Endodermal cell (in vitro differentiated cells): ENCODE measurements around the gene ITPKC. TPM values are rescaled to one million over a fixed set of nuclear protein-coding genes. Genes with fewer than 3 reads are reported as not detected.

Experiments used
- DNase-seq: peaks from one replicate; pipeline ENCODE4 v3.0.0-alpha.2; 2017
- H3K27ac ChIP-seq: 2 replicates; pipeline ENCODE4 v1.5.1; 2013; ENCODE audit warnings: mild to moderate bottlenecking, low read depth, low read length, moderate library complexity
- H3K27me3 ChIP-seq: 2 replicates; pipeline ENCODE4 v1.6.1; 2013; ENCODE audit warnings: mild to moderate bottlenecking, low read length, moderate library complexity; ENCODE audit not compliant: insufficient read depth, control insufficient read depth, poor library complexity, severe bottlenecking
- H3K36me3 ChIP-seq: 2 replicates; pipeline ENCODE4 v1.7.0; 2013; ENCODE audit warnings: mild to moderate bottlenecking, low read length, moderate library complexity; ENCODE audit not compliant: control insufficient read depth, insufficient read depth
- H3K4me1 ChIP-seq: one replicate; pipeline ENCODE4 v1.7.0; 2013; ENCODE audit warnings: low read length; ENCODE audit not compliant: control insufficient read depth, insufficient read depth
- H3K4me3 ChIP-seq: 2 replicates; pipeline ENCODE4 v1.5.1; 2013; ENCODE audit warnings: mild to moderate bottlenecking, low read length, moderate library complexity
- H3K9ac ChIP-seq: 2 replicates; pipeline ENCODE4 v1.6.1; 2013; ENCODE audit warnings: mild to moderate bottlenecking, low read length, moderate library complexity; ENCODE audit not compliant: poor library complexity, severe bottlenecking; ENCODE audit errors: extremely low read depth
- H3K9me3 ChIP-seq: 2 replicates; pipeline ENCODE4 v1.6.1; 2013; ENCODE audit warnings: mild to moderate bottlenecking, low read length, moderate library complexity; ENCODE audit not compliant: control insufficient read depth
- H3K27ac Mint-ChIP-seq: 2 replicates; pipeline ENCODE4 v1.8.0; 2020; ENCODE audit warnings: mixed read lengths
- H3K27me3 Mint-ChIP-seq: 2 replicates; pipeline ENCODE4 v1.8.0; 2021; ENCODE audit warnings: mild to moderate bottlenecking, mixed read lengths; ENCODE audit not compliant: insufficient read depth
- H3K36me3 Mint-ChIP-seq: 2 replicates; pipeline ENCODE4 v1.8.0; 2020; ENCODE audit warnings: low read depth, mixed read lengths
- H3K4me1 Mint-ChIP-seq: 2 replicates; pipeline ENCODE4 v1.8.0; 2020; ENCODE audit warnings: mixed read lengths
- H3K4me3 Mint-ChIP-seq: 2 replicates; pipeline ENCODE4 v1.8.0; 2020; ENCODE audit warnings: mild to moderate bottlenecking, moderate library complexity, mixed read lengths
- H3K9me3 Mint-ChIP-seq: 2 replicates; pipeline ENCODE4 v1.8.0; 2020; ENCODE audit warnings: mild to moderate bottlenecking, mixed read lengths
- WGBS, 2 experiments: methylation state at CpG; one replicate each; pipeline versions ENCODE4 v1.1.5 to v1.1.7; 2013; ENCODE audit warnings: missing lambda C conversion rate in 2 of 2, mixed read lengths in 1 of 2; ENCODE audit not compliant: insufficient coverage in 1 of 2, insufficient read length in 1 of 2; 5-methylcytosine and 5-hydroxymethylcytosine counted together
- total RNA-seq, 2 donors: library from RNA; stranded (reverse); fragmentation: NEBNext Ultra II Directional in 1 of 2; extraction: Animal tissue kit (Norgen Biotek cat#: 25700) in 1 of 2; gene quantifications; 2 replicates in 1 of 2; 3 replicates in 1 of 2; pipeline ENCODE4 v1.2.1, GENCODE V29; 2021
- TF ChIP-seq, protein P1 (sequence below): fragments of 200-600 bp; sonication (generic); conservative IDR thresholded peaks from 2 replicates; pipeline ENCODE4 v1.5.0; 2021; ENCODE audit warnings: antibody characterized with exemption, mild to moderate bottlenecking

ITPKC gene
- total RNA-seq, 2 donors from 2014 or later: 9.9 to 11.1 TPM

- peaks cover 75% of the 10 kb centered on the region for H3K36me3 Mint-ChIP-seq
- H3K27me3 Mint-ChIP-seq: no peaks in the 10 kb centered on the region
- no peaks in the 10 kb centered on the region for H3K27me3 ChIP-seq
- H3K27ac Mint-ChIP-seq: no peak overlapping the region
- no peak overlapping the region for H3K27ac ChIP-seq
- no peaks in the 10 kb centered on the region for H3K9me3 ChIP-seq
- no peak overlapping the region for H3K9ac ChIP-seq
- TF ChIP-seq, protein P1, sequence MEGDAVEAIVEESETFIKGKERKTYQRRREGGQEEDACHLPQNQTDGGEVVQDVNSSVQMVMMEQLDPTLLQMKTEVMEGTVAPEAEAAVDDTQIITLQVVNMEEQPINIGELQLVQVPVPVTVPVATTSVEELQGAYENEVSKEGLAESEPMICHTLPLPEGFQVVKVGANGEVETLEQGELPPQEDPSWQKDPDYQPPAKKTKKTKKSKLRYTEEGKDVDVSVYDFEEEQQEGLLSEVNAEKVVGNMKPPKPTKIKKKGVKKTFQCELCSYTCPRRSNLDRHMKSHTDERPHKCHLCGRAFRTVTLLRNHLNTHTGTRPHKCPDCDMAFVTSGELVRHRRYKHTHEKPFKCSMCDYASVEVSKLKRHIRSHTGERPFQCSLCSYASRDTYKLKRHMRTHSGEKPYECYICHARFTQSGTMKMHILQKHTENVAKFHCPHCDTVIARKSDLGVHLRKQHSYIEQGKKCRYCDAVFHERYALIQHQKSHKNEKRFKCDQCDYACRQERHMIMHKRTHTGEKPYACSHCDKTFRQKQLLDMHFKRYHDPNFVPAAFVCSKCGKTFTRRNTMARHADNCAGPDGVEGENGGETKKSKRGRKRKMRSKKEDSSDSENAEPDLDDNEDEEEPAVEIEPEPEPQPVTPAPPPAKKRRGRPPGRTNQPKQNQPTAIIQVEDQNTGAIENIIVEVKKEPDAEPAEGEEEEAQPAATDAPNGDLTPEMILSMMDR: no peak
- 94 to 100% methylated on average over 1 to 3 of the region's 3 CpGs for WGBS, 2 experiments
- no peak overlapping the region for H3K4me3 ChIP-seq
- H3K36me3 ChIP-seq: peaks cover 87% of the 10 kb centered on the region
- H3K4me3 Mint-ChIP-seq: no peak overlapping the region
- no peaks in the 10 kb centered on the region for H3K4me1 ChIP-seq
- no peak for DNase-seq
- no peaks in the 10 kb centered on the region for H3K9me3 Mint-ChIP-seq
- peaks cover 8% of the 10 kb centered on the region for H3K4me1 Mint-ChIP-seq
Observed at GRCh38 chr19:40758491-40758890, 41.6 kb downstream of the ITPKC start.

GRCh38 chr19:40759352-40759751, 42.4 kb downstream of the ITPKC start:
- Mint-ChIP-seq H3K4me3 (no peak overlapping the region), H3K9me3 (no peaks in the 10 kb centered on the region), H3K27ac (peak overlapping the region; percentile 48), H3K27me3 (no peaks in the 10 kb centered on the region), H3K4me1 (peaks cover 5% of the 10 kb centered on the region), H3K36me3 (peaks cover 80% of the 10 kb centered on the region)
- no peaks in the 10 kb centered on the region for H3K9me3 ChIP-seq
- H3K4me1 ChIP-seq: no peaks in the 10 kb centered on the region
- H3K27me3 ChIP-seq: no peaks in the 10 kb centered on the region
- no peak overlapping the region for H3K4me3 ChIP-seq
- no peak overlapping the region for H3K9ac ChIP-seq
- WGBS, 2 experiments: 96 to 98% methylated on average over 7 to 13 of the region's 13 CpGs
- peaks cover 94% of the 10 kb centered on the region for H3K36me3 ChIP-seq
- DNase-seq: no peak
- TF ChIP-seq, protein P1: no peak
- H3K27ac ChIP-seq: no peak overlapping the region

DNA sequence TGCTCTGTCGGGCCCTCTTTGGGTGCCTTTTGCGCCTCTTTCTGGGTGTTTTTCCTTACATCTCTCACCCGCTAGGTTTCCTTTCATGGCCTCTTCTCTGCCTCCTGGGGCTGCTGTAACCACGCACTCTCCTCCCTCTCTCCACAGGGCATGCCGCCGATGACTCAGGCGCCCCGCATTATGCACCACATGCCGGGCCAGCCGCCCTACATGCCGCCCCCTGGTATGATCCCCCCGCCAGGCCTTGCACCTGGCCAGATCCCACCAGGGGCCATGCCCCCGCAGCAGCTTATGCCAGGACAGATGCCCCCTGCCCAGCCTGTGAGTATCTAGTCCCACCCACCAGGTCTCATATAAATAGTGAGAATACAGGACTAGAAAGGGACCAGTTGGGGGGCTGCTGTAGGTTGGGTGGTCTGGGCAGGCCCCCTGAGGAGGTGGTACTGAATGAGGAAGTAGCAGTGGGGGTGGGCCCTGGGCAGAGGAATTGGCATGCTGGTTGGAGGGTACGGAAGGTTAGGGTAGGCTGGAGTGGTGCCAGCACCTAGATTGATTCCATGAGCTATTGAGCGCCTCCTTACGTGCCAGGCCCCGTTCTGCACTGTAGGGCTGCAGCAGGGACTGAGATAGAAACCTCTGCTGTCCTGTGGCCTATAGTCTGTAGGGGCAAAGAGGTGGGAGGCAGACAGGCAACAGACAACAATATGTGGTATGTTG, 46.0 kb downstream of the ITPKC start:
- TF ChIP-seq, protein P1: no peak
- Mint-ChIP-seq H3K36me3 (peaks cover 80% of the 10 kb centered on the region), H3K4me1 (no peaks in the 10 kb centered on the region), H3K27me3 (no peaks in the 10 kb centered on the region), H3K4me3 (no peak overlapping the region), H3K9me3 (no peaks in the 10 kb centered on the region), H3K27ac (no peak overlapping the region)
- Histone ChIP-seq H3K9ac (no peak overlapping the region), H3K36me3 (peaks cover 82% of the 10 kb centered on the region), H3K27ac (no peak overlapping the region), H3K9me3 (no peaks in the 10 kb centered on the region), H3K4me1 (no peaks in the 10 kb centered on the region), H3K4me3 (no peak overlapping the region), H3K27me3 (no peaks in the 10 kb centered on the region)
- WGBS, 2 experiments: 89 to 95% methylated on average over 10 to 17 of the region's 17 CpGs
- no peak for DNase-seq
